GM19025 (cell line): ENCODE data around the gene HNF1A.

Source experiments
- ATAC-seq: cut with Tn5 transposase; IDR thresholded peaks from one replicate; pipeline ENCODE4 v1.9.1; 2021; ENCODE audit warnings: mild to moderate bottlenecking, low read depth, moderate library complexity; ENCODE audit not compliant: unreplicated experiment

The HNF1A gene

DNA sequence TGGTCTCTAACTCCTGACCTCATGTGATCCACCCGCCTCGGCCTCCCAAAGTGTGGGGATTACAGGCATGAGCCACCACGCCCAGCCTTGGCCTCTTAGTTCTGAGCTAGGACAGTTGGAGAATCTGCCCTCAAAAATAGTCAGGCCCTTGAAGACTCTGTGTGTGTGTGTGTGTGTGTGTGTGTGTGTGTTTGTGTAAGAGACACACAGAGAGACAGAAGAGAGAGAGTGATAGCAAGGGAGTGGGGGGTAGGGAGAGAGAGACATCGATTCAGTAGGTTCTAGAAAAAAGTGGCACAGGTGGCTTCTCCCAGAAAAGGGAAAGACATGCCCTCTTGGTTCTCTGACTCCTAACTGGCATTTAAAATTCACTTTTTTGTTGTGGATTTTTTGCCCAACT, 5.4 kb downstream of the HNF1A start:
- no peak for ATAC-seq

DNA sequence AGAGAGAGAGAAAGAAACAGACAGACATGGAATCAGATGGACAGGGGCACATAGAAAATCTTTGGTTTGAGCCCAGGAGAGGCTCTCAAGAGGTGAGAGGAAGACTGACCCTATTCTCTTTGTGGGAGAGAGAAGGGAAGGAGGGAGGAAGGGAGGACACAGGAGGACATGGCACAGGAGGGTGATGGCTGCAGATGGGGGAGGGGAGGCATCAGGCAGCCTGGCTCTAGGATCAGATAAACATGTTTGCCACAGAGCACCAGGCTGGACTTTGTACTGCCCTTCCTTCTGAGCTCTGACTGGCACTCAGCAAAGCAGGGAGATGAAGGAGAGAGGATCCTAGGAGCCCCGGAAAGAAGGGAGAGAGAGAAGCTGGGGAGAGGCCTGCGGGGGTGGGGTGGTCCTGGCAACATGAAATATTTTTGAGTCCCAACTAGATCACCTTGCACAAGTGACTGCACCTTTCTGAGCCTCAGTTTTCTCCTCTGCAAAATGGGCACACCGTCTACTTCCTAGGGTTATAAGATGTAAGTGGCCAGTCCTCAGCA, 6.1 kb downstream of the HNF1A start:
- no peak for ATAC-seq

DNA sequence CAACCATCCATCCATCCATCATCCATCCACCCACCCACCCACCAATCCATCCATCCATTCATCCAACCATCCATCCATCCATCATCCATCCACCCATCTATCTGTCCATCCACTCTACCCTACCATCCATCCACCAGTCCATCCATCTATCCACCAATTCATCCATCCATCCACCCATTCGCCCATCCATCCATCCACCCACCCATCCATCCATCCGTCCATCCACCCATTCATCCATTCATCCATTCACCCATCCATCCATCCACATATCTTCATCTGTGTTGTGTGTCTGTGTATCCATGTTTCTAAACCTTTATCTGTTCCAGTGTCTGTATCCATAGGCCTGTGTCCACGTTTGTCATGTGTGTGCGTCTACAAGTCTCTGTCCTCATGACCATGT, 9.9 kb downstream of the HNF1A start:
- no peak for ATAC-seq

DNA sequence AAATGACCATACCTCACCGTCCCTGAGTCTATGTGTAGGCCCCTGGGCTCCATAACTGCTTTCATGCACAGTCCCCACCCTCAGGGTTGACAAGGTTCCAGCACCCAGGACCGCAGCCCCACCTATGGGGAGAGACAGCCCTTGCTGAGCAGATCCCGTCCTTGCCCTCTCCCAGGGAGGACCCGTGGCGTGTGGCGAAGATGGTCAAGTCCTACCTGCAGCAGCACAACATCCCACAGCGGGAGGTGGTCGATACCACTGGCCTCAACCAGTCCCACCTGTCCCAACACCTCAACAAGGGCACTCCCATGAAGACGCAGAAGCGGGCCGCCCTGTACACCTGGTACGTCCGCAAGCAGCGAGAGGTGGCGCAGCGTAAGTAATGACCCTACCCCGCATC, 10.3 kb downstream of the HNF1A start:
- no peak for ATAC-seq

DNA sequence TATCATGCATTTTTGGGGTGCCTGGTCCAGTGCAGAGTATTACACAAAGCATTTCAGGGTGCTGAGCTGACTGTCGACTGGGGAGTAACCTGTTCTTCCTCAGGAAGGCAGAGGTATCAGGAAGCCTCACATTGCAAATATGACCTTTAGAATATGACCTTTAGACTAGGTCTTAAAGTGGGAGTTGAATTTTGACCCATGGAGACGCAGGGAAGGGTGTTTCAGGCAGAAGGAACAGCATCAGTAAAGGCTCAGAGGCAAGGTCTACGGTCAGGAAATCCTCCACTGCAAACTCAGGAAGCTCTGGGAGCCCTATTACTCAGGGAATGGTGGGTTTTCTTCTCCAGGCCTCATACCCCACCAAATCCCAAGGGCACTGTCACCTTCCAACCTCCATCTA, 11.3 kb downstream of the HNF1A start:
- no peak for ATAC-seq

DNA sequence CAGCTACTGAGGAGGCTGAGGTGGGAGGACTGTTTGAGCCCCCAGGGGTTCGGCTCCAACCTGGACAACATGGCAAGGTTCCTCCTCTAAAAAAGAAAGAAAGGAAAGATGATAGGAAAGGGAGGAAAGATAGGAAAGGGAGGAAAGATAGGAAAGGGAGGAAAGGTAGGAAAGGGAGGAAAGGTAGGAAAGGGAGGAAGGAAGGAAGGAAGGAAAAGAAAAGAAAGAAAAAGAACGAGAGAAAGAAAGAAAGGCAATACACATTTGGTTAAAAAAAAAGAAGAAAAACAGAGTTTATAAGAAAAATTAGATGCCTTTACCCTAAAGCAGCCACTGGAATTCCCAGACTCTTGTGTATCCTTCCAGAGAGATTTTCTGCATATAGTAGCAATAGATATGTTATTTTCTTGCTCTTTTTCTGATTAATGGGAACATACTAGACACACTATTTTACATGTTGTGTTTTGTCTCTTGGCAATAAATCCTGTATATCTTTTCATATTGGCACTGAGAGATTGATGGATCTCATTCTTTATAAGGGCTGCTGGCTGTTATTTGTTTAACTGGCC, 12.2 kb downstream of the HNF1A start:
- ATAC-seq: no peak

DNA sequence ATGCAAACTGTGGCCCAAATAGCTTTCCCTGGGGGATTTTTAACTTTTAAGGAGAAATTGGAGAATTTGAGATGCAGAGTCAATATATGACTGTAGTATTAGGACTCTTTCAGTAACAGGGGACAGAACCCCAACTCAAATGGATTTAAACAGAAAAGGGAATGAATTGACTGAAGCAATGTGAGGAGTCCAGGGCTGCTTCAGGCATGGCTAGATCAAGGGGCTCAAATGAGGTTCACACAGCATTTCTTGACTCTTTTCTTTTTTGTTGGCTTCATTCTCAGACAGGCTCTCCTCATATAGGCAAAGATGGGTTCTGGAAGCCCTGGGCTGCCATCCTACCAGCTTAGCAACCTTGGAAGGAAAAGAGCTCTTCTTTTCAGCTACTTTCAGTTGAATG, 13.6 kb downstream of the HNF1A start:
- no peak for ATAC-seq

DNA sequence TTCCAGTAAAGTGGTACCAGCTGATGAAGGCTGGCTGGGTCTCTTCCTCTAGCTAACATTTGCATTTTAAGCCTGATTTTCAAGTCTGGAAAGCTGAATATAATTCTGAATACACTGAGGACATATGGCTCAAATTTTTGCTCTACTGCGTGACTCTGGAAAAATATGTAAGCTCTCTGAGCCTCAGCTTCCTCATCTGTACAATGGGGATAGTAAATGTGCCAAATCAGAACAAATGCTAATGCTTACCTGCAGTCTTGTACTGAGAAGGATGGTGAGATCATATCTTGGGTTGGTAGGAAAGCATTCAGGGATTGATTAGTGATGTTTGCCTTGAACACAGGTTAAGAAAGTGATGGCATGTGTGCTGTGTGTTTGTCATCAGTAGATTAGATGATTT, 14.6 kb downstream of the HNF1A start:
- no peak for ATAC-seq

DNA sequence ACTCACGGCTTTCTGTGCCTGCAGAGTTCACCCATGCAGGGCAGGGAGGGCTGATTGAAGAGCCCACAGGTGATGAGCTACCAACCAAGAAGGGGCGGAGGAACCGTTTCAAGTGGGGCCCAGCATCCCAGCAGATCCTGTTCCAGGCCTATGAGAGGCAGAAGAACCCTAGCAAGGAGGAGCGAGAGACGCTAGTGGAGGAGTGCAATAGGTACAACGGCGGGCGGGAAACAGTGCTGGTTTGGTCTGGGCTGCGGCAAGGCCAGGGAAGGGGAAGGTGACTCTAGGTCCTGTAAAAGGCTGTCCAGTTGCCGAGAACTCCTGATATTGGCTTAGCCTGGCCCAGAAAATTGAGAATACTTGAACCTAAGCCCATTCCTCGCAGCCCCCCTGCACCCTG, 15.2 kb downstream of the HNF1A start:
- no peak for ATAC-seq

DNA sequence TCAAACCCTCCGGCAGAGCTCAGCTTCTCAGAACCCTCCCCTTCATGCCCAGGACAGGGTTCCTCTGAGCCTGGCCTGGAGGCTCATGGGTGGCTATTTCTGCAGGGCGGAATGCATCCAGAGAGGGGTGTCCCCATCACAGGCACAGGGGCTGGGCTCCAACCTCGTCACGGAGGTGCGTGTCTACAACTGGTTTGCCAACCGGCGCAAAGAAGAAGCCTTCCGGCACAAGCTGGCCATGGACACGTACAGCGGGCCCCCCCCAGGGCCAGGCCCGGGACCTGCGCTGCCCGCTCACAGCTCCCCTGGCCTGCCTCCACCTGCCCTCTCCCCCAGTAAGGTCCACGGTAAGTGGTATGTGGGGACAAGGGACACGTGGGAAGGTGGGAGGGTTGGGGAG, 15.7 kb downstream of the HNF1A start:
- no peak for ATAC-seq

DNA sequence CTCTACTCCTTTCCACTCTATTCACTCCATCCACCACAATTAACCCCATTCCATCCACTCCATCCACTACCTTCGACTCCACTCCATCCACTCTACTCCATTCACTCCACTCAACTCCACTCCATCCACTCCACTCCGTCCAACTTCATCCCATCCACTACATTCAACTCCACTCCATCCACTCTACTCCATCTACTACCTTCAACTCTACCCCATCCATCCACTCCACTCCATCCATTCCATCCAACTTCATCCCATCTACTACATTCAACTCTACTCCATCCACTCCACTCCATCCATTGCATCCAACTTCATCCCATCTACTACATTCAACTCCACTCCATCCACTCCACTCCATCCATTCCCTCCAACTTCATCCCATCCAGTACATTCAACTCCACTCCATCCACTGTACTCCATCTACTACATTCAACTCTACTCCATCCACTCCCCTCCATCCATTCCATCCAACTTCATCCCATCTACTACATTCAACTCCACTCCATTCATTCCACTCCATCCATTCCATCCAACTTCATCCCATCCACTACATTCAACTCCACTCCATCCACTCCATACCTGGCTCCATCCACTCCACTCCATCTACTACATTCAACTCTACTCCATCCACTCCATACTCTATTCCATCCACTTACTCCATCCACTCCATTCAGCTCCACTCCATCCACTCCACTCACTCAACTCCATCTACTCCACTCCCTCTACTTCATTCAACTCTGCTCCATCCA, 16.4 kb downstream of the HNF1A start:
- no peak for ATAC-seq

DNA sequence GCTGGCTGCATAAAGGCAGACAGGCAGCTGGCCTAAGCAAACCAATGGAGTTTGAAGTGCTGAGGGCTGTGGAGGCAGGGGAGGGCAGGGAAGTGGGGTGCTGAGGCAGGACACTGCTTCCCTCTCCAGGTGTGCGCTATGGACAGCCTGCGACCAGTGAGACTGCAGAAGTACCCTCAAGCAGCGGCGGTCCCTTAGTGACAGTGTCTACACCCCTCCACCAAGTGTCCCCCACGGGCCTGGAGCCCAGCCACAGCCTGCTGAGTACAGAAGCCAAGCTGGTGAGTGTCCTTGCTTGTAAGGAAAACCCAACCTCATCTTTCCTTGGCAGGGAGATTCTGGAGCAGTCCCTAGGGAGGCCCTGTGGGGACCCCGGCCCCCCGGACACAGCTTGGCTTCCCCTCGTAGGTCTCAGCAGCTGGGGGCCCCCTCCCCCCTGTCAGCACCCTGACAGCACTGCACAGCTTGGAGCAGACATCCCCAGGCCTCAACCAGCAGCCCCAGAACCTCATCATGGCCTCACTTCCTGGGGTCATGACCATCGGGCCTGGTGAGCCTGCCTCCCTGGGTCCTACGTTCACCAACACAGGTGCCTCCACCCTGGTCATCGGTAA, 17.9 kb downstream of the HNF1A start:
- no peak for ATAC-seq

DNA sequence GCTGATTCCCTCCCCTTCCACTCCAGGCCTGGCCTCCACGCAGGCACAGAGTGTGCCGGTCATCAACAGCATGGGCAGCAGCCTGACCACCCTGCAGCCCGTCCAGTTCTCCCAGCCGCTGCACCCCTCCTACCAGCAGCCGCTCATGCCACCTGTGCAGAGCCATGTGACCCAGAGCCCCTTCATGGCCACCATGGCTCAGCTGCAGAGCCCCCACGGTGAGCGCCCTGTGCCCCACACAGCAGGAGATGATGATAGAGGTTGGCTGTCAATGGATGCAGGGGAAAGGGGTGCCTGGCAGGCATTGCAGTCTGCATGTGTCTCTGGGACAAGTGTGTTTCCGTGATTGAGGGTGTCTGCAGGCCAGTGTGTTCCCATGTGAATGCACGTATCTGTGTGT, 19.1 kb downstream of the HNF1A start:
- no peak for ATAC-seq

DNA sequence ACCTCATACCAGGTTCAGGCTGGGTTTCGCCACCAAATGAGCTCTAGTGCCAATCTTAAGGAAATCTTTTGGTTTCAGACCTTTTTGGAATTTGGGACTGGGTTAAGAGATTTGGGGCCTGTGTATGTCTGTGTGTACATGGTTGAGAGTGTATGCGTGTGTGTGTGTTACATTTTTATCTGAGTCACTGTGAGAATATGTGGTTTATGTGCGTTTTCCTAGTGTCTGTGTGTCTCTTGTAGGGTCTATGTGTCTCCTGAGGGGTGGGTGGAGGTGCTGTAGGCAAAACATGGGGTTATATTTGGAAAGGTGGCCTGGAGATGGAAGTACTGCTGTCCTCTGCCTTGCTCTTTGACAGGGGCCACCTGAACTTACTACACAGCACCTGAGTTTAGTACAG, 20.1 kb downstream of the HNF1A start:
- no peak for ATAC-seq

DNA sequence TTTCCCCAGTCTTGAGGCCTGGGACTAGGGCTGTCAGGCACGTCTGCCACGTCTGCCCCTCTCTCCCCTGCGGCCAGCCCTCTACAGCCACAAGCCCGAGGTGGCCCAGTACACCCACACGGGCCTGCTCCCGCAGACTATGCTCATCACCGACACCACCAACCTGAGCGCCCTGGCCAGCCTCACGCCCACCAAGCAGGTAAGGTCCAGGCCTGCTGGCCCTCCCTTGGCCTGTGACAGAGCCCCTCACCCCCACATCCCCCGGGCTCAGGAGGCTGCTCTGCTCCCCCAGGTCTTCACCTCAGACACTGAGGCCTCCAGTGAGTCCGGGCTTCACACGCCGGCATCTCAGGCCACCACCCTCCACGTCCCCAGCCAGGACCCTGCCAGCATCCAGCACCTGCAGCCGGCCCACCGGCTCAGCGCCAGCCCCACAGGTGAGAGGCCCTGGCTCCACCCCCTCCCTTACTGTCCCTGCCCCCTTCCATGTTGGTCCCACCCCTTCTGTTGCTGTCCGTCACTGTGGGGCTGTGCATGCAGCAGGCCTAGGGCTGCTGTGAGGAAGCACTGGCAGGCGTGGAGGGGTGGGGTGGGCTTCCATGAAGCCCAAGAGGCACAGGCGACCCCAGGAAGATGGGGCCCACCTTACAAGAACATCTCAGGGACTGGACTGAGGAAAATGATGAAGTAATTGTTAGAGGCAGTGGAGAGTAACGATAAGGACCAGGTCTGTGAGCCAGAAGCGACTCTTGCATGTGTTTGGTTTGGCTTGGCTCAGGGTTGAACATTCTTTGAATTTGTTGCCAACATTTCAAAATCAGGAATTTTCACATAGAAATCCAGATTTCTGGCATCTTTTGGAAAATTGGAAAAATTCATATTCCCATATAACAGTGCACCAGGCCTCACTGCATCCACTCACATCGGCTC, 21.1 kb downstream of the HNF1A start:
- ATAC-seq: no peak

DNA sequence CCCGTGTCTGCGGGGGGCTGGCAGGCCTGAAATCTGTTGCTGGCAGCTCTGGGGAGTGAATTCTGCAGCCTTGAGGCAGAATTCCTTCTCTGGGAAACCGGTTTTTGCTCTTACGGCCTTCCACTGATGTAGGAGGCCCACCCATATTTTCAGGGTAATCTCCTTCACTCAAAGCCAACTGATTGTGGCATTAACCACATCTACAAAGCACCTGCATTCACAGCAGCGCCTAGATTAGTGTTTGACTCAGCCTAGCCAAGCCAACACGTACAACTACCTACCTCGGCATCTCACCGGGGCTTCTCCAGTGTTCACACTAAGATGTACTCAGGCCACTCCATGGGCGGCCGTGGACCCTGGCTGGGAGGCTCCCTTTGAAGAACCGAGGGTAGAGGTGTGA, 22.2 kb downstream of the HNF1A start:
- no peak for ATAC-seq

DNA sequence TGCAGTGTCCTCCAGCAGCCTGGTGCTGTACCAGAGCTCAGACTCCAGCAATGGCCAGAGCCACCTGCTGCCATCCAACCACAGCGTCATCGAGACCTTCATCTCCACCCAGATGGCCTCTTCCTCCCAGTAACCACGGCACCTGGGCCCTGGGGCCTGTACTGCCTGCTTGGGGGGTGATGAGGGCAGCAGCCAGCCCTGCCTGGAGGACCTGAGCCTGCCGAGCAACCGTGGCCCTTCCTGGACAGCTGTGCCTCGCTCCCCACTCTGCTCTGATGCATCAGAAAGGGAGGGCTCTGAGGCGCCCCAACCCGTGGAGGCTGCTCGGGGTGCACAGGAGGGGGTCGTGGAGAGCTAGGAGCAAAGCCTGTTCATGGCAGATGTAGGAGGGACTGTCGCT, 22.7 kb downstream of the HNF1A start:
- no peak for ATAC-seq

DNA sequence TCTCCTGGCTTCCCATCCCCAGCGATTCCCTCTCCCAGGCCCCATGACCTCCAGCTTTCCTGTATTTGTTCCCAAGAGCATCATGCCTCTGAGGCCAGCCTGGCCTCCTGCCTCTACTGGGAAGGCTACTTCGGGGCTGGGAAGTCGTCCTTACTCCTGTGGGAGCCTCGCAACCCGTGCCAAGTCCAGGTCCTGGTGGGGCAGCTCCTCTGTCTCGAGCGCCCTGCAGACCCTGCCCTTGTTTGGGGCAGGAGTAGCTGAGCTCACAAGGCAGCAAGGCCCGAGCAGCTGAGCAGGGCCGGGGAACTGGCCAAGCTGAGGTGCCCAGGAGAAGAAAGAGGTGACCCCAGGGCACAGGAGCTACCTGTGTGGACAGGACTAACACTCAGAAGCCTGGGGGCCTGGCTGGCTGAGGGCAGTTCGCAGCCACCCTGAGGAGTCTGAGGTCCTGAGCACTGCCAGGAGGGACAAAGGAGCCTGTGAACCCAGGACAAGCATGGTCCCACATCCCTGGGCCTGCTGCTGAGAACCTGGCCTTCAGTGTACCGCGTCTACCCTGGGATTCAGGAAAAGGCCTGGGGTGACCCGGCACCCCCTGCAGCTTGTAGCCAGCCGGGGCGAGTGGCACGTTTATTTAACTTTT, 23.6 kb downstream of the HNF1A start:
- no peak for ATAC-seq

DNA sequence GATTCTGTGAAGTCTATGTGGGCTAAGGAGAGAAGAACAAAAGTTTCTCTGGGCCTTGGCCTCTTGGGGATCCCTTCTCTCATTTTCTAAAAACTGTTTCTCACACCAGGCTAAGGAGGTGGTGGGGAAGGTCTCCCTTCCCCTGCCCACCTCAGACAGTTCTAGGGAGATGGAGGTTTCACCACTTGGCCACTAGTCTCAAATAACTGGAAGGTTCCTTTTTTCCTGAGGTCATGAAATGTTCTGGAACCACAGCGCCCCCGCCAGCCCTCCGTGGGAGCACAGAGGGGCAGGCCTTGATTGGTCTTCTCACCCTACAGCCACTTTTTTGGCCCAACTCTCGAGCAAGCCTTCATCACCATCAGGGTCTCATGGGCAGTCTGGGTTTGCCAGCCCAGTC, 25.3 kb downstream of the HNF1A start:
- no peak for ATAC-seq

DNA sequence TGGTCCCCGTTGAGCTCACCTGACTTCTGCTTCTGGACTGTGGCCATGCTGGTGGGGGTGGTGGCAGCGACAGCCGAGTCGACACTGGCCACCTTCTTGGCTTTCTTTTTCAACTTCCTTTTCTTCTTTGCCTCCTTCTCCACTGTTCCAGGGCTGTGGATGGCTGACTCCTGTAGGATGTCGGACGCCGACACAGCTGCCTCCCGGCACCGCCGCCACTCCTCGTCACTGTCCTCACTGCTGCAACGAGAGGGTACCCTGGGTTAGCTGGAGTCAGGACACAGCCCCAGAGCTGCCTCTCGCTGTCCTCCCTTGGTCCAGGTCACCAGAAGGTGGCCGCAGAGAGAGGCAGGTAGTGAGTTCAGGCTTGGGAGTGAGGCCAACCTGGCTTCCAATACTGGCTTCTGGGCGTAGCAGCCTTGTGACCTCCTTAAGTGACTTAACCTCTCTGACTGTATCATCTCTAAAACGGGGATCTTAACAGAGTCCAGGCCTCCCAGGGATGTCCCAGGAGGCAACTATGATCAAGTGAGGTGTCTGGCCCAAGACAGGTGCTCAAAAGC, 26.0 kb downstream of the HNF1A start:
- ATAC-seq: no peak
